Tibial artery (tissue), 4 donors: ENCODE data around the gene MICOS13.
A peak's percentile ranks its signal among the peaks of the same experiment; 100 is the strongest.

Experiments
- DNase-seq, 2 donors: peaks; one replicate each; pipeline ENCODE4 v3.0.0-alpha.2; 2019
- H3K27ac ChIP-seq, 2 donors: fragments of 200-600 bp; sonication (generic) in 1 of 2; 1 replicate in 1 of 2; 2 replicates in 1 of 2; pipeline ENCODE4 v1.5.1; 2018 to 2019; ENCODE audit warnings: mild to moderate bottlenecking in 1 of 2
- H3K27me3 ChIP-seq, 2 donors: fragments of 200-600 bp; sonication (generic) in 1 of 2; one replicate each; pipeline versions ENCODE4 v1.5.1 to v1.6.0; 2016 to 2019
- H3K36me3 ChIP-seq, 3 donors: fragments of 200-600 bp; sonication (generic) in 2 of 3; one replicate each; pipeline ENCODE4 v1.5.1; 2016 to 2019; ENCODE audit warnings: mild to moderate bottlenecking in 2 of 3
- H3K4me1 ChIP-seq, 4 donors: fragments of 200-600 bp; sonication (generic) in 2 of 4; 1 replicate in 3 of 4; 2 replicates in 1 of 4; pipeline ENCODE4 v1.5.1; 2016 to 2019
- H3K4me3 ChIP-seq, 2 donors: fragments of 200-600 bp; sonication (generic) in 1 of 2; 1 replicate in 1 of 2; 2 replicates in 1 of 2; pipeline ENCODE4 v1.5.1; 2018 to 2019; ENCODE audit warnings: mild to moderate bottlenecking in 2 of 2
- H3K9me3 ChIP-seq, 3 donors: fragments of 200-600 bp; sonication (generic) in 1 of 3; one replicate each; pipeline ENCODE4 v1.5.1; 2016 to 2019
- CTCF ChIP-seq, 2 experiments: fragments of 200-600 bp in 1 of 2; fragments of 450-650 bp in 1 of 2; IDR thresholded peaks; one replicate each; pipeline ENCODE4 v1.5.1; 2017 to 2019; ENCODE audit warnings: antibody characterized with exemption in 2 of 2, mild to moderate bottlenecking in 1 of 2, moderate library complexity in 1 of 2
- intact Hi-C: fragments of 100-400 bp; cut with DNase I; formaldehyde crosslinking; loops from one replicate; pipeline ENCODE4 v1.15.0; 2023; ENCODE audit warnings: low total_unique reads

Gene MICOS13

GRCh38 chr19:5664515-5664914, 15.8 kb downstream of the MICOS13 start:
- Histone ChIP-seq H3K36me3 (peaks cover 90 to 100% (median 95%) of the 10 kb centered on the region in 3 donors), H3K4me1 (no peaks in the 10 kb centered on the region), H3K27me3 (no peaks in the 10 kb centered on the region), H3K4me3 (no peak overlapping the region), H3K27ac (no peak overlapping the region), H3K9me3 (no peaks in the 10 kb centered on the region)
- TF ChIP-seq CTCF (IDR thresholded peaks at IDR 0.05): no peak
- no peak for DNase-seq
- intact Hi-C loops: no loop called here

DNA sequence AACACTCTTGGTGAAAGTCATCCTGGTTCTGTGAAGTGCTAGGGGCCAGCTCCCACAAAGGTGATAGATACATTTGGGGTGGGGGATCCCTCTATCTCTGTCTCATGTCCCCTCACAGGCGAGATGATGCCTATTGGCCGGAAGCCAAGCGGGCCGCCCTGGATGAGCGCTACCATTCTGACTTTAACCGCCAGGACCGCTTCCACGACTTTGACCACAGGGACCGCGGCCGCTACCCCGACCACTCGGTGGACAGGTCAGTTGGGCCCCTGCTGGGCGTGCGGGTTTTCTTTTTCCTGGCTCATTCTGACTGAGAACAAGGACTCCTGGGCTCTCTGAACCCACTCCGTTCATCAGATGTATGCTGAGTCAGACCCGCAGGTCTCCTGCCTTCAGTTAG, 16.4 kb downstream of the MICOS13 start:
- no peak for DNase-seq
- intact Hi-C loops: no loop called here
- Histone ChIP-seq H3K4me3 (no peak overlapping the region), H3K36me3 (peaks cover 90 to 100% (median 95%) of the 10 kb centered on the region in 3 donors), H3K27me3 (no peaks in the 10 kb centered on the region), H3K9me3 (no peaks in the 10 kb centered on the region), H3K27ac (no peak overlapping the region), H3K4me1 (no peaks in the 10 kb centered on the region)
- TF ChIP-seq CTCF (IDR thresholded peaks at IDR 0.05): no peak

DNA sequence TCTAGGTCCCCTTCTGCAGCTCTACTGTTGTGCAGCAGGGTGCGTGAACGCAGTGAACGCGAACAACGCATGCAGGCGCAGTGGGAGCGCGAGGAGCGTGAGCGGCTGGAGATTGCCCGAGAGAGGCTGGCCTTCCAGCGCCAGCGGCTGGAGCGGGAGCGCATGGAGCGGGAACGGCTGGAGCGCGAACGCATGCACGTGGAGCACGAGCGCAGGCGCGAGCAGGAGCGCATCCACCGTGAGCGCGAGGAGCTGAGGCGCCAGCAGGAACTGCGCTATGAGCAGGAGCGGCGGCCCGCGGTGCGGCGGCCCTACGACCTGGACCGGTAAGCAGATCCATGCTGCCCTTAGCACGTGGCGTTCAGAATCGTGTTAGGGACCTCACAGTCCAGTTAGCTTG, 18.8 kb downstream of the MICOS13 start:
- H3K4me1 ChIP-seq: no peaks in the 10 kb centered on the region
- no peak for DNase-seq
- H3K27ac ChIP-seq: no peak overlapping the region
- intact Hi-C loops: no loop called here
- no peaks in the 10 kb centered on the region for H3K27me3 ChIP-seq
- H3K9me3 ChIP-seq: no peaks in the 10 kb centered on the region
- H3K4me3 ChIP-seq: no peak overlapping the region
- TF ChIP-seq CTCF (IDR thresholded peaks at IDR 0.05): no peak
- H3K36me3 ChIP-seq: peaks cover 93 to 100% (median 98%) of the 10 kb centered on the region in 3 donors

DNA sequence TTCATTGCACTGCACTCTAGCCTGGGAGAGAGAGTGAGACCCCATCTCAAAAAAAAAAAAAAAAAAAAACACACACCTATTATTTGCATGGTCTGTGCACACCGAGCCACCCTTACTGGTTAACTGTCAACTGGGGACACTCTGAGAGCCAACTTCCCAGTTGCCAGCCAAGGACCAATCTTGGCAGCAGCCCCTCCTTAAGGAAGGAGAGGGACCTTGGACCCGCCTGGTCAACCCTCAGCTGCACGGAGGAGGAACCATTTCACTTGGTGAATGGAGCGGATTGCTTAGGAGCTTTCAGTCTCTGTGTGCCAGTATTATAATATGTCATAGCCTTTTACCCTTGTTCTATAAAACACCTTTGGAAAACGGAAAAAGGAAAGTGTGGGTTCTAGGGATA, 24.9 kb downstream of the MICOS13 start:
- H3K36me3 ChIP-seq: peaks cover 94 to 100% (median 95%) of the 10 kb centered on the region in 3 donors
- no peaks in the 10 kb centered on the region for H3K27me3 ChIP-seq
- no peaks in the 10 kb centered on the region for H3K9me3 ChIP-seq
- DNase-seq: peak in 1 of 2 donors; percentile 7
- H3K4me1 ChIP-seq: no peaks in the 10 kb centered on the region
- H3K4me3 ChIP-seq: no peak overlapping the region
- TF ChIP-seq CTCF (IDR thresholded peaks at IDR 0.05): no peak
- intact Hi-C loops: no loop called here
- no peak overlapping the region for H3K27ac ChIP-seq

DNA sequence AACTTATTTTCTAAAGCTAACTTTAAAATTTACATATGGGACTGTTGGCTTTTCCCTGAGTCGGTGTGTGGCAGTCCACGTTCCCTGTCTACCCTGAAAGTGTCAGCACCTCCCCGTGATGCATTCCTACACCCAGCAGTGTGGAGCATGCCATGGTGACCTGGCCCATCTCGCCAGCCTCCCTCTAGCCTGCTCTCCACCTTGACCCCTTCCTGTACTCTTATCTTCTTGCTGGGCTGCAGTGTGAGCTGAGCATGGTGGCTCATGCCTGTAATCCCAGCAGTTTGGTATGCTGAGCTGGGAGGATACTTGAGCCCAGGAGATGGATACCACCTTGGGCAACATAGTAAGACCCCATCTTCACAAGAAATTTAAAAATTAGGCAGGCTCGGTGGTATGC, 25.4 kb downstream of the MICOS13 start:
- H3K27me3 ChIP-seq: no peaks in the 10 kb centered on the region
- DNase-seq: peak in 1 of 2 donors; percentile 27
- H3K27ac ChIP-seq: no peak overlapping the region
- no peak for TF ChIP-seq CTCF (IDR thresholded peaks at IDR 0.05)
- intact Hi-C loops: no loop called here
- H3K9me3 ChIP-seq: no peaks in the 10 kb centered on the region
- no peak overlapping the region for H3K4me3 ChIP-seq
- H3K36me3 ChIP-seq: peaks cover 96 to 100% (median 97%) of the 10 kb centered on the region in 3 donors
- no peaks in the 10 kb centered on the region for H3K4me1 ChIP-seq

DNA sequence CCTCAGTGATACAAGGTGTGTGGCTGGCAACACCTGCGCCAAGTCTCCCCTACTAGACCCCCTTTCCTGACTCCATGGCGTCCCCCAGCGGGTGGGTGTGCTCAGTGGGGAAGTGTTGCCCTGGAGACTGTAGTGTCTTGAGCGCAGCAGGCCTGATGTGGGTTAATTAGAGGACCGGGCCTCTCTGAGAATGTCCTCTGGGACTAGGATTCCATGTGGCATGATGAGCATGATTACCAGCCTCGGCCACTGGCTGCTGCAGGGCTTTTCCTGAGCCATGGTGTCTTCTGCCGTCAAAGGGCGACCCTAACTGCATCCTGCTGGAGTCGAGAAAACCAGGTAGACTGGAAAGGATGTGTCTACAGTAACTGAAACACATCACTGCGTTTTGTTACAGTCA, 28.1 kb downstream of the MICOS13 start:
- peaks cover 83 to 93% (median 90%) of the 10 kb centered on the region in 3 donors for H3K36me3 ChIP-seq
- no peak for DNase-seq
- H3K27me3 ChIP-seq: no peaks in the 10 kb centered on the region
- H3K4me1 ChIP-seq: no peaks in the 10 kb centered on the region
- H3K27ac ChIP-seq: no peak overlapping the region
- no peak overlapping the region for H3K4me3 ChIP-seq
- TF ChIP-seq CTCF (IDR thresholded peaks at IDR 0.05): no peak
- intact Hi-C loops: no loop called here
- H3K9me3 ChIP-seq: no peaks in the 10 kb centered on the region
